GM19035 (cell line): ENCODE data around the gene MPST.

Experiments
- ATAC-seq: cut with Tn5 transposase; IDR thresholded peaks from one replicate; pipeline ENCODE4 v1.9.1; 2021; ENCODE audit not compliant: unreplicated experiment

The MPST gene

DNA sequence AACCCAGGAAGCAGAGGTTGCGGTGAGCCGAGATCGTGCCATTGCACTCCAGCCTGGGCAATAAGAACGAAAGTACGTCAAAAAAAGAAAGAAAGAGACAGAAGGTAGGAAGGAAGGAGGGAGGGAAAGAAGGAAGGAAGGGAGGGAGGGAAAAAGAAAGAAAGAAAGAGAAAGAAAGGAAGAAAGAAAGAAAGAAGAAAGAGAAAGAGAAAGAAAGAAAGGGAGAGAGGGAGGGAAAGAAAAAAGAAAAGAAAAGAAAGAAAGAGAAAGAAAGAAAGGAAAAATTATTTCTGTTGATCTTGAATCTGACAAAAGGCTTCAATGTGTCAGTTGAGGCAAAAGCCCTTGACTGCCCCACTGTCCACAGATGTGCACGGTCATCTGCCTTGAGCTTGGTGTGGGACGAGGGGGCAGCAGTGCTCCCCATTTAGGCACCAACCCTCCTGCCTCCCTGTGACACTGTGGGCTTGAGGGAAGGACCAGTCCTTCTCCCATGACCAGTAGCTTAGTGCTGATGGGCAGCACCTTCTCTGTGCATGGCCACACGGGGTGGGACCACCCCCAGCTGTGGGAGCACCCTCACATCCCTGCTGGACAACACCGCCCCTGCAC, 56.4 kb downstream of the MPST start:
- ATAC-seq = no peak

DNA sequence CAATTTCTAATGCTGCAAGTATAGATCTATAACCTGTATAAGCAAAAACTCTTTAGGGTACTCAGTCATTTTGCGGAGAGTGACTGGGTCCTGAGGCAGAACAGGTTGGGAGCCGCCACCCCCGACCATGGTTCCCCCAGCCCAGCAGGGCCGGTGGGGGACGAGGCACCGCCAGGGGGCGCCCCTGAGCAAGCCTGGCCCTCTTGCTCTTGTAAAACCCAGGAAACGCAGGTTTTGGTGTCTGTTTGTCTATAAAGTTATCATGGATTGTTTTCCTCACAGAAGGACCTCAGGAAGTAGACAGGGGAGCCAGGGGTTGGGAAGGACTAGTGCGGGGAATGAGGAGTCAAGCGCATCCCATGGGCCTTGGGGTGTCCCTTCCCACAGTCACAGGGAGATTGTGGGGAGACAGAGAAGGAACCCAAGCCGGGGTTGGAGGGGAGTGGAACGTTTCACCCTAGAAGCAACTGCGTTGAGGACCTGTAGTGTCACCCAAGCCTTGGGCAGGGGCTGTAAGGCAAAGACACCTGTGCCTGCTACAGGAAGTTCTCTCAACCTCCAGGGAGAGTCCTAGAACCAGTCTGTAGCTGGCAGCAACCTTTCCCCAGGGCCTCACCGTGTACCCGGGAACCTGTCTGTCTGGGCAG, 58.4 kb downstream of the MPST start:
- ATAC-seq = no peak

DNA sequence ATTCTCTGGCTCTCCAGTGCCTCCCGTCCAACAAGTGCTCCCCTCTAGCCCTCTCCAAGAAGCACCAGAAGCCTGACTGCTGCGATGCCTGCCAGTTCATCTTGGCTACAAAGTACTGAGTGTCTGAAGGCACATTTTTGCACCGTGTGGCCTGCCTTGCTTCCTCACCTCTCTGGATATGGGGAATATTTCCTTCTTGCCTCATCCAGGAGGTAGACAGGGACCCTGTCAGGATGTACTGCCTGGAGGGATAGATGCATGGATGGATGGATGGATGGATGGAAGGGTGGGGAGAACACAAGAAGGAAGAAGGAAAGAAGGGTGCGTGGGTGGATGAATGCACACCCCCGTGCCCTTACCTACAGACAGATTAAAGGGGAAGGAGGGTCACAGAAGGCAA, 59.6 kb downstream of the MPST start:
- ATAC-seq = no peak
